ENCODE measurements around the gene BLOC1S1.

- no peak for TF ChIP-seq CTCF (conservative IDR thresholded peaks at IDR 0.05; ENCODE audit: low read depth, low read length)
- no peak for TF ChIP-seq EZH2 (IDR thresholded peaks at IDR 0.05; ENCODE audit: borderline replicate concordance, low read depth, low read length, poor library complexity, severe bottlenecking)
Observed at GRCh38 chr12:55736076-55736475, 20.2 kb downstream of the BLOC1S1 start.

Data from A673 (cell line).